Neuronal stem cell (in vitro differentiated cells): ENCODE measurements around the gene OSBPL9.

Source experiments
- DNase-seq: peaks from one replicate; pipeline ENCODE4 v3.0.0-alpha.2; 2013; ENCODE audit warnings: low spot score
- H2AFZ ChIP-seq: one replicate; pipeline ENCODE4 v1.6.1; 2013; ENCODE audit warnings: mild to moderate bottlenecking, low read length, inconsistent platforms
- H2AK5ac ChIP-seq: 2 replicates; pipeline ENCODE4 v1.6.1; 2013; ENCODE audit warnings: low read depth, mild to moderate bottlenecking, inconsistent platforms, low read length, moderate library complexity, mixed read lengths
- H2BK120ac ChIP-seq: 2 replicates; pipeline ENCODE4 v1.6.1; 2013; ENCODE audit warnings: low read depth, mild to moderate bottlenecking, inconsistent platforms, low read length, moderate library complexity, mixed read lengths
- H2BK12ac ChIP-seq: one replicate; pipeline ENCODE4 v1.6.1; 2013; ENCODE audit warnings: low read length, inconsistent platforms
- H2BK15ac ChIP-seq: 2 replicates; pipeline ENCODE4 v1.6.1; 2013; ENCODE audit warnings: mild to moderate bottlenecking, low read length, inconsistent platforms, mixed read lengths
- H2BK5ac ChIP-seq: one replicate; pipeline ENCODE4 v1.6.1; 2013; ENCODE audit warnings: inconsistent platforms, mild to moderate bottlenecking, low read length, moderate library complexity
- H3K14ac ChIP-seq: one replicate; pipeline ENCODE4 v1.6.1; 2013; ENCODE audit warnings: low read length, inconsistent platforms
- H3K18ac ChIP-seq: 2 replicates; pipeline ENCODE4 v1.6.1; 2013; ENCODE audit warnings: low read length, inconsistent platforms
- H3K23ac ChIP-seq: 2 replicates; pipeline ENCODE4 v1.6.1; 2013; ENCODE audit warnings: low read depth, mild to moderate bottlenecking, mixed read lengths, low read length, inconsistent platforms; ENCODE audit not compliant: poor library complexity
- H3K27ac ChIP-seq: replicated peaks from 3 replicates; pipeline ENCODE4 v1.5.1; 2013; ENCODE audit warnings: low read length, inconsistent platforms
- H3K27me3 ChIP-seq, 3 experiments: 2 replicates each; pipeline ENCODE4 v1.6.1; 2013; ENCODE audit warnings: low read length in 3 of 3, mild to moderate bottlenecking in 2 of 3, inconsistent platforms in 1 of 3, low read depth in 1 of 3, mixed read lengths in 1 of 3, moderate library complexity in 1 of 3; ENCODE audit not compliant: control insufficient read depth in 3 of 3, insufficient read depth in 3 of 3
- H3K36me3 ChIP-seq, 2 donors: replicated peaks in 1 of 2; 2 replicates each; pipeline ENCODE4 v1.6.1; 2013; ENCODE audit warnings: low read length in 2 of 2; ENCODE audit not compliant: control insufficient read depth in 2 of 2, insufficient read depth in 2 of 2
- H3K4ac ChIP-seq: 2 replicates; pipeline ENCODE4 v1.6.1; 2013; ENCODE audit warnings: inconsistent platforms, mild to moderate bottlenecking, low read length, moderate library complexity
- H3K4me1 ChIP-seq, 2 donors: 1 replicate in 1 of 2; 2 replicates in 1 of 2; pipeline ENCODE4 v1.6.1; 2013; ENCODE audit warnings: low read length in 2 of 2, low read depth in 1 of 2; ENCODE audit not compliant: control insufficient read depth in 2 of 2, insufficient read depth in 1 of 2
- H3K4me2 ChIP-seq: one replicate; pipeline ENCODE4 v1.6.1; 2013; ENCODE audit warnings: mild to moderate bottlenecking, low read length, inconsistent platforms; ENCODE audit not compliant: insufficient read depth, poor library complexity, severe bottlenecking
- H3K4me3 ChIP-seq, 2 donors: 2 replicates each; pipeline ENCODE4 v1.5.1; 2013; ENCODE audit warnings: low read length in 2 of 2, mild to moderate bottlenecking in 2 of 2, inconsistent platforms in 1 of 2, moderate library complexity in 1 of 2
- H3K79me1 ChIP-seq: one replicate; pipeline ENCODE4 v1.6.1; 2013; ENCODE audit warnings: low read depth, mild to moderate bottlenecking, inconsistent platforms, low read length, moderate library complexity
- H3K9ac ChIP-seq: one replicate; pipeline ENCODE4 v1.6.1; 2013; ENCODE audit warnings: mild to moderate bottlenecking, low read depth, low read length, inconsistent platforms; ENCODE audit not compliant: poor library complexity
- H3K9me3 ChIP-seq, 2 donors: replicated peaks in 1 of 2; 2 replicates each; pipeline versions ENCODE3 to v1.6.1; 2013; ENCODE audit warnings: low read length in 2 of 2, mild to moderate bottlenecking in 2 of 2, inconsistent platforms in 1 of 2, low read depth in 1 of 2, mixed read lengths in 1 of 2, moderate library complexity in 1 of 2; ENCODE audit not compliant: control insufficient read depth in 2 of 2, insufficient read depth in 1 of 2
- H4K8ac ChIP-seq: one replicate; pipeline ENCODE4 v1.6.1; 2013; ENCODE audit warnings: low read depth, mild to moderate bottlenecking, inconsistent platforms, low read length, moderate library complexity
- H4K91ac ChIP-seq: one replicate; pipeline ENCODE4 v1.6.1; 2013; ENCODE audit warnings: low read length, low read depth, mild to moderate bottlenecking, inconsistent platforms; ENCODE audit not compliant: poor library complexity
- WGBS, 2 donors: extraction: QIAGEN DNeasy Blood & Tissue Kit; methylation state at CpG; one replicate each; pipeline ENCODE4 v1.1.7; 2013; ENCODE audit warnings: missing lambda C conversion rate in 2 of 2, mixed read lengths in 1 of 2; ENCODE audit not compliant: insufficient read length in 2 of 2, insufficient replicate concordance in 1 of 2; ENCODE audit errors: extremely low coverage in 2 of 2; 5-methylcytosine and 5-hydroxymethylcytosine counted together

Gene OSBPL9

DNA sequence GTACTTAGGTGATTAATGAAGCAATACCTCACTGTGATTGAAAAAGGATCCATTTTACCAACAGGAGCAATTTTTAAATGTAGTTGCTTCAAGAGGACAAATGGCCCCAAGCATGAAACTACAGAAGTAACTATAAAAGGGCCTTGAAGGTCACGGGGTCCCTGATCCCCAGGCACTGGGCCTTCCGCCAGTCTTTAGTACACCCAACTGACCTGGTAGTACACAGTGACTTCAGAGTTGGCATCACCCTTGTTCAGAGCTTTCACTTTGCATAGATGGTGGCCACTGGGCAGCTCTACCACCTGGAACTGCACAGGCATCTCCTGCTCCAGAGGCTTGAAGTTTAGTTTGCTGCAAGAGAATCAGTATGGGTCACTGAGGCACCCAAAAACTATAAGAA is 177.4 kb downstream of the OSBPL9 start:
- DNase-seq = no peak
- no peak overlapping the region for H4K8ac ChIP-seq
- no peak overlapping the region for H3K23ac ChIP-seq
- no peak overlapping the region for H3K18ac ChIP-seq
- H3K9ac ChIP-seq = no peak overlapping the region
- H3K4me3 ChIP-seq = no peak overlapping the region
- H3K4ac ChIP-seq = no peak overlapping the region
- no peak overlapping the region for H4K91ac ChIP-seq
- H3K27me3 ChIP-seq = no peaks in the 10 kb centered on the region
- H2BK15ac ChIP-seq = no peak overlapping the region
- no peak overlapping the region for H2AFZ ChIP-seq
- no peak overlapping the region for H2BK5ac ChIP-seq
- no peak overlapping the region for H2BK120ac ChIP-seq
- no peak overlapping the region for H3K4me2 ChIP-seq
- no CpG with 5 or more reads among the region's 2 CpGs for WGBS, 2 donors
- no peak overlapping the region for H3K27ac ChIP-seq
- peaks cover 35 to 86% of the 10 kb centered on the region in 2 donors for H3K36me3 ChIP-seq
- no peaks in the 10 kb centered on the region for H3K4me1 ChIP-seq
- H2AK5ac ChIP-seq = no peak overlapping the region
- H3K79me1 ChIP-seq = no peaks in the 10 kb centered on the region
- H3K14ac ChIP-seq = no peak overlapping the region
- H2BK12ac ChIP-seq = no peak overlapping the region
- H3K9me3 ChIP-seq = no peaks in the 10 kb centered on the region

DNA sequence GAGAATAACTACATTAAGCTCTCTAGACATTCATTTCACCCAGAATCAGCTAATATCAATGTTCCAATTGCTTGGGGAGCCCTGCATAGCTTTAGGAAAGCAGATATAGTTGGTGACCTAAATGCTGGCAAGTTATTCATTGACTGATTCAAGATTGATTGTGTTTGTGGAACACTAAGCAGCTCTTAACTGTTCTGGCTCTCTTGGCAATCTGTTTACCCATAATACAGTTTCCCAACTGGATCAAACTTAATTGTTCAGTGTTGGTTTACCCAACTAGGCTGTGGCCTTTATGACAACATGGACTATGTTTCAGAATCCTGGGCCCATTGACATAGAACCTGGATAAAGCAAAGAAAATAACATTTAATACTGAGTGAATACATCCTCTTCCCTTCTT is 178.0 kb downstream of the OSBPL9 start:
- H2BK12ac ChIP-seq = no peak overlapping the region
- H3K4me1 ChIP-seq = no peaks in the 10 kb centered on the region
- DNase-seq = no peak
- H3K9ac ChIP-seq = no peak overlapping the region
- no peak overlapping the region for H2BK5ac ChIP-seq
- H4K8ac ChIP-seq = no peak overlapping the region
- no peak overlapping the region for H3K18ac ChIP-seq
- no peak overlapping the region for H3K4ac ChIP-seq
- no peak overlapping the region for H4K91ac ChIP-seq
- H2BK15ac ChIP-seq = no peak overlapping the region
- no peaks in the 10 kb centered on the region for H3K9me3 ChIP-seq
- H3K4me2 ChIP-seq = no peak overlapping the region
- no peak overlapping the region for H2AK5ac ChIP-seq
- H2BK120ac ChIP-seq = no peak overlapping the region
- H3K27ac ChIP-seq = no peak overlapping the region
- no peaks in the 10 kb centered on the region for H3K79me1 ChIP-seq
- H3K23ac ChIP-seq = no peak overlapping the region
- no peaks in the 10 kb centered on the region for H3K27me3 ChIP-seq
- H3K4me3 ChIP-seq = no peak overlapping the region
- peaks cover 32 to 86% of the 10 kb centered on the region in 2 donors for H3K36me3 ChIP-seq
- no peak overlapping the region for H2AFZ ChIP-seq
- H3K14ac ChIP-seq = no peak overlapping the region

DNA sequence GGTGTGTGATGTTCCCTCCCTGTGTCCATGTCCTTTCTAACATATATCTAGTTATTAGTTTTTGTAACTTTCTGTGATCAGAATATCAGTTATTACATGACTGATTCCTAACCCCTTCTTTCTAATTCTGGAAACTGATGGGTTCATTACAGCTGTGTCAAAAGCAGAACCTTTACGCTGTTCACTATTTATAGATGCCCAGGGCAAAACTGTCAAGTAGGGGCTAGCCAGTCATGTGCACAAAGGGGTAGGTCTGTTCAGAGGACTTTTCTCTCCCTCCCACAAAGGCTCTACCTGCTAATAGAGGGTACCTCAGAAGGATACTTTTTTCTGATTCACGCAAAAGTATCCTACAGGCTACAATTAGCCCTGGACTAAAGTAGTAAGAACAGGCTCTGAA is 182.5 kb downstream of the OSBPL9 start:
- Histone ChIP-seq H3K27ac (no peak overlapping the region), H3K36me3 (peaks cover 17 to 86% of the 10 kb centered on the region in 2 donors), H4K8ac (no peak overlapping the region), H3K9ac (no peak overlapping the region), H3K18ac (no peak overlapping the region), H3K4me1 (no peaks in the 10 kb centered on the region), H2BK15ac (no peak overlapping the region), H3K27me3 (no peaks in the 10 kb centered on the region), H3K14ac (no peak overlapping the region), H3K9me3 (no peaks in the 10 kb centered on the region), H4K91ac (no peak overlapping the region), H2BK12ac (no peak overlapping the region), H3K79me1 (no peaks in the 10 kb centered on the region), H3K4me3 (no peak overlapping the region), H3K4ac (no peak overlapping the region), H2AFZ (no peak overlapping the region), H2BK120ac (no peak overlapping the region), H2BK5ac (no peak overlapping the region), H2AK5ac (no peak overlapping the region), H3K4me2 (no peak overlapping the region), H3K23ac (no peak overlapping the region)
- no peak for DNase-seq
- WGBS, 2 donors = no CpG with 5 or more reads among the region's 2 CpGs

DNA sequence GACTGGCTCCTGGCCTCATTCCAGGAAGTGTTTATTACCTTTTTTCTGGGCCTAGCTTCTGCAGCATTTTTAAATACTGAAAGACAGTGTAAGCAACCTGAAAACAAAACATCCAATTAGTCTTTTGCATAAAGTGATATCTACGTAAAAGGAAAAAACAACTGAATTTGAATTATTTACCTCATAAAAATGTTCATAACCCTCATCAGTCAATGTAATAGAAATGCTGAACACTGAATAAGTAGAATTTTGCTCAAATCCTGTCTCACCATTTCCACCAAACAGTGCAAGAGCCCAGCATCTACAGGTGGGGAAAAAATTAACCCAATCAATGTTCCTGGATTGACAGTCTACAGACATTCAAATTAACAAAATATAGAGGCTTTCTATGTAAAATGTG is 197.6 kb downstream of the OSBPL9 start:
- no peak overlapping the region for H3K9ac ChIP-seq

More for the DNA sequence above, 197.6 kb downstream of the OSBPL9 start:
- no peaks in the 10 kb centered on the region for H3K79me1 ChIP-seq
- no CpG with 5 or more reads among the region's 1 CpG for WGBS, 2 donors
- no peak overlapping the region for H3K4ac ChIP-seq
- no peak overlapping the region for H3K27ac ChIP-seq
- no peak overlapping the region for H3K4me2 ChIP-seq
- H3K14ac ChIP-seq = no peak overlapping the region
- no peak overlapping the region for H2BK120ac ChIP-seq
- no peak overlapping the region for H3K4me3 ChIP-seq
- DNase-seq = no peak
- no peak overlapping the region for H2BK12ac ChIP-seq
- H2AFZ ChIP-seq = no peak overlapping the region
- no peaks in the 10 kb centered on the region for H3K4me1 ChIP-seq
- no peaks in the 10 kb centered on the region for H3K27me3 ChIP-seq
- H3K36me3 ChIP-seq = peaks cover 7 to 95% of the 10 kb centered on the region in 2 donors
- H4K91ac ChIP-seq = no peak overlapping the region
- H3K18ac ChIP-seq = no peak overlapping the region
- H3K23ac ChIP-seq = no peak overlapping the region
- no peak overlapping the region for H4K8ac ChIP-seq
- H3K9me3 ChIP-seq = no peaks in the 10 kb centered on the region
- no peak overlapping the region for H2BK5ac ChIP-seq
- no peak overlapping the region for H2AK5ac ChIP-seq
- no peak overlapping the region for H2BK15ac ChIP-seq
